GM12892 (cell line): ENCODE measurements around the gene ATAD3A.

Experiments used
- POLR2A ChIP-seq: IDR thresholded peaks from 2 replicates; pipeline ENCODE4 v1.6.1; 2011; ENCODE audit warnings: low read depth, low read length, control low read depth
- POLR2AphosphoS5 ChIP-seq: IDR thresholded peaks from 2 replicates; pipeline ENCODE4 v1.6.1; 2011; ENCODE audit warnings: low read depth, low read length, control low read depth

GRCh38 chr1:1491601-1492000 lies 20.4 kb upstream of the ATAD3A start:
- no peak for TF ChIP-seq POLR2A
- no peak for TF ChIP-seq POLR2AphosphoS5
